AG04450 (cell line): ENCODE measurements around the gene SPATA32. TPM values are rescaled to one million over a fixed set of nuclear protein-coding genes. Genes with fewer than 3 reads are reported as not detected.

Experiments used
- CTCF ChIA-PET: fragments of 300-600, 350-600 bp; formaldehyde crosslinking; extraction: SDS; loops from one replicate; lab custom pipeline; 2022; ENCODE audit warnings: antibody characterized with exemption, inconsistent platforms; lab: Charles Lee
- POLR2A ChIA-PET: fragments of 350-600 bp; formaldehyde crosslinking; extraction: SDS; loops from one replicate; lab custom pipeline; 2021; ENCODE audit warnings: antibody characterized with exemption, inconsistent platforms; lab: Yijun Ruan, JAX
- DNase-seq: peaks from one replicate; pipeline ENCODE4 v3.0.0-alpha.2; 2011; ENCODE audit warnings: low read depth, low spot score
- H3K27ac ChIP-seq: one replicate; pipeline ENCODE4 v1.5.1; 2012; ENCODE audit warnings: low read depth, low read length, control low read depth
- H3K27me3 ChIP-seq: one replicate; pipeline ENCODE4 v1.6.0; 2012; ENCODE audit warnings: low read length; ENCODE audit not compliant: control insufficient read depth, insufficient read depth
- H3K4me3 ChIP-seq: 2 replicates; pipeline ENCODE4 v1.5.1; 2011; ENCODE audit warnings: mild to moderate bottlenecking, low read depth, low read length, control low read depth
- H3K9me3 ChIP-seq: 2 replicates; pipeline ENCODE4 v1.5.1; 2012; ENCODE audit warnings: low read length; ENCODE audit not compliant: control insufficient read depth, insufficient read depth
- CTCF ChIP-seq: IDR thresholded peaks from 2 replicates; pipeline ENCODE4 v1.5.1; 2011; ENCODE audit warnings: low read depth, low read length, control low read depth, inconsistent platforms
- polyA plus RNA-seq: library from polyadenylated mRNA; depleted of rRNA; stranded (reverse); fragments of >200 nt; gene quantifications from 2 replicates; pipeline ENCODE4 v1.2.3, GENCODE V29; 2011

SPATA32 gene
- polyA plus RNA-seq, 1 experiment = not detected

- H3K27me3 ChIP-seq = peaks cover 5% of the 10 kb centered on the region
- no peak for DNase-seq
- ChIA-PET POLR2A (no interaction called here), CTCF (no interaction called here)
- no peak overlapping the region for H3K27ac ChIP-seq
- no peak overlapping the region for H3K4me3 ChIP-seq
- TF ChIP-seq CTCF = no peak
- H3K9me3 ChIP-seq = peaks cover 2% of the 10 kb centered on the region; the same call in 1 of the 2 replicates
Observed at GRCh38 chr17:45251931-45252330, 10.0 kb downstream of the SPATA32 start.

- Histone ChIP-seq H3K27ac (no peak overlapping the region), H3K9me3 (peaks cover 2% of the 10 kb centered on the region; the same call in 1 of the 2 replicates), H3K27me3 (no peaks in the 10 kb centered on the region), H3K4me3 (peak overlapping the region; percentile 67)
- no peak for TF ChIP-seq CTCF
- DNase-seq = no peak
- POLR2A ChIA-PET = interaction anchor here (1.0 kb wide), 1 partner anchor 121 kb away, joined by 3 read pairs; no protein-coding TSS in a partner anchor
- CTCF ChIA-PET = interaction anchor here (0.6 to 5.4 kb wide), 5 partner anchors 12 to 113 kb away, joined by 3 to 22 read pairs (median 4); partner anchors contain the start of gene ACBD4
Observed at GRCh38 chr17:45248132-45248957, 13.5 kb downstream of the SPATA32 start.

- peak; percentile 51 for DNase-seq
- Histone ChIP-seq H3K27me3 (no peaks in the 10 kb centered on the region), H3K9me3 (peaks cover 2% of the 10 kb centered on the region; the same call in 1 of the 2 replicates), H3K4me3 (peak overlapping the region; percentile 67), H3K27ac (peak overlapping the region; percentile 57)
- POLR2A ChIA-PET = interaction anchor here (0.7 to 1.2 kb wide), 7 partner anchors 18 to 121 kb away, joined by 3 to 4 read pairs (median 3); partner anchors contain the start of gene HEXIM1
- no peak for TF ChIP-seq CTCF
- CTCF ChIA-PET = interaction anchor here (0.8 to 5.4 kb wide), 8 partner anchors 12 to 137 kb away, joined by 3 to 22 read pairs (median 4); partner anchors contain the start of gene ACBD4
Observed at GRCh38 chr17:45247429-45248131, 14.3 kb downstream of the SPATA32 start.

GRCh38 chr17:45246861-45247428, 14.9 kb downstream of the SPATA32 start:
- ChIA-PET CTCF (interaction anchor here (0.8 to 5.4 kb wide), 9 partner anchors 11 to 179 kb away, joined by 3 to 22 read pairs (median 4); no protein-coding TSS in a partner anchor), POLR2A (interaction anchor here (0.7 to 1.2 kb wide), 7 partner anchors 18 to 122 kb away, joined by 3 to 4 read pairs (median 3); partner anchors contain the start of gene HEXIM1)
- no peak for DNase-seq
- TF ChIP-seq CTCF = peak; percentile 65
- Histone ChIP-seq H3K9me3 (peaks cover 2% of the 10 kb centered on the region; the same call in 1 of the 2 replicates), H3K27ac (peak overlapping the region; percentile 57), H3K27me3 (no peaks in the 10 kb centered on the region), H3K4me3 (peak overlapping the region; percentile 67)
